Right ventricle myocardium inferior (tissue), 1 donor: Measurements from ENCODE around the gene CAPN5. TPM values are rescaled to one million over a fixed set of nuclear protein-coding genes. Genes with fewer than 3 reads are reported as not detected.
"Not testable (repeated sequence)": the region's sequence is repeated elsewhere in the genome, so short reads cannot be mapped to it uniquely, and the experiment has no call there.

Experiments used
- ATAC-seq: fragments of 200-7000 bp; cut with Tn5 transposase; one replicate; pipeline ENCODE4 v1.9.1; 2020; ENCODE audit warnings: mild to moderate bottlenecking, moderate library complexity
- DNase-seq: peaks from one replicate; pipeline ENCODE4 v3.0.0; 2021; ENCODE audit errors: missing footprints
- intact Hi-C: fragments of 100-400 bp; cut with DNase I; formaldehyde crosslinking; loops from one replicate; pipeline ENCODE4 v1.11.0; 2022
- total RNA-seq: library from RNA; stranded (reverse); fragmentation: NEBNext Ultra II Directional; extraction: Animal tissue kit (Norgen Biotek cat#: 25700); gene quantifications from one replicate; pipeline ENCODE4 v1.2.1, GENCODE V29; 2021
- donor health status: DM: no; HTN: yes; CAD: no; lungs with severe emphysema.

Gene CAPN5
- total RNA-seq, 1 donor from 2014 or later: 3.7 TPM

GRCh38 chr11:77059806-77060205 lies 7.0 kb upstream of the CAPN5 start:
- intact Hi-C loops: no loop called here
- no peak for DNase-seq
- ATAC-seq: no peak

GRCh38 chr11:77060234-77060633 lies 6.5 kb upstream of the CAPN5 start:
- ATAC-seq (no peak), DNase-seq (no peak)
- intact Hi-C loops: no loop called here

DNA sequence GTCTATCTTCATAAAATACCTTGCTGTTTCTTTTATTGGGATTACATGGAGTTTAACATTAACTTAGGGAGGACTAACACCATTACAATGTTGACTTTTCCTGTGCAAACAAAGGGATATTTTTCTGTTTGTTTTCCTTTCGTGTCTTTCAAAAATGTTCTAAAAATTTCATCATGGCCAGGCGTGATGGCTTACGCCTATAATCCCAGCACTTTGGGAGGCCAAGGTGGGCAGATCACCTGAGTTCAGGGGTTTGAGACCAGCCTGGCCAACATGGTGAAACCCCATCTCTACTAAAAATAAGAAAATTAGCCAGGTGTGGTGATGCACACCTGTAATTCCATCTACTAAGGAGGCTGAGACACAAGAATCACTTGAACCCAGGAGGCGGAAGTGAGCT lies 5.5 kb upstream of the CAPN5 start:
- ATAC-seq, DNase-seq, intact Hi-C loops: not testable (repeated sequence)

GRCh38 chr11:77062924-77063323 lies 3.8 kb upstream of the CAPN5 start:
- no peak for DNase-seq

GRCh38 chr11:77063407-77063806 lies 3.4 kb upstream of the CAPN5 start:
- DNase-seq (no peak), ATAC-seq (no peak)
- intact Hi-C loops: no loop called here

More at GRCh38 chr11:77062924-77063323, 3.8 kb upstream of the CAPN5 start:
- no peak for ATAC-seq
- intact Hi-C loops: no loop called here

DNA sequence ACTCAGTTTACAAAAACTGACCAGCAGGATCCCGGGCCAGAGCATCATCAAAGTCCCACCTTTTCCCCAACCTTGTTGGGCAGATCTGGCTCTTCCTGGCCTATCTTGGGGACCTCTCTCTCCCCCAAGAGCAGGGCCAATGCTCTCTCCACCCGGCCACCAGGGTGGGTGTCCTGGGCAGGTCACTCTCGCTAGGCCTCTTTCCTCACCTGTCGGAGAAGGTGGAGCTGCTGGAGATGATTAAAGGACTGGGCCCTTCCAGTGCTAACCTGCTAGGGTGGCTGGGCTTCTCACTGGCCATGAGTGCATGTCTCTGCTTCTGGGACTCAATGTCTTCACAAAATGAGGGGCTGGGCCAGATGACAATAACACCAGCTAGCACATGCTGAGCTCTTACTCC lies 2.9 kb upstream of the CAPN5 start:
- ATAC-seq (no peak), DNase-seq (no peak)
- intact Hi-C loops: no loop called here

GRCh38 chr11:77064648-77065217 lies 2.0 kb upstream of the CAPN5 start:
- ATAC-seq (no peak), DNase-seq (no peak)
- intact Hi-C loops: no loop called here

DNA sequence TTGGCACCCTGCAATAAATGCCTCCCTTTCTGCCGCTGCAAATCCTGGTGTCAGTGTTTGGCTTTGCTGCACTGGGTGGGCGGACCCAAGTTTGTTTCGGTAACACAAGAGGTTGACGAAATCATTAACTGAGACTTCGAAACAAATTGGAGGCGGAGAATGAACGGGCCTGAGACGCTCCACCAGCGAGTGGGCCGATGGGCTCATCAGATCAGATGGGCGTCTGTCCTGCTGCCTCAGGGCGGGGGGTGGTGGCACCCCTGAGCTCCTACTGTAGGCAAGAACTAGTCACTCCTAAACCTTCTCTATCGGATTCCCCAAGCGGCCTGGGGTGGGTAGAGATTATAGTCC lies 918 bp upstream of the CAPN5 start:
- intact Hi-C loops: loop anchor here (1.0 kb wide), 1 partner anchor 19 kb away; no protein-coding TSS in a partner anchor
- ATAC-seq: peak; percentile 26
- peak; percentile 79 for DNase-seq

GRCh38 chr11:77067861-77068443 lies 1.2 kb downstream of the CAPN5 start:
- ATAC-seq (no peak), DNase-seq (no peak)
- intact Hi-C loops: no loop called here

DNA sequence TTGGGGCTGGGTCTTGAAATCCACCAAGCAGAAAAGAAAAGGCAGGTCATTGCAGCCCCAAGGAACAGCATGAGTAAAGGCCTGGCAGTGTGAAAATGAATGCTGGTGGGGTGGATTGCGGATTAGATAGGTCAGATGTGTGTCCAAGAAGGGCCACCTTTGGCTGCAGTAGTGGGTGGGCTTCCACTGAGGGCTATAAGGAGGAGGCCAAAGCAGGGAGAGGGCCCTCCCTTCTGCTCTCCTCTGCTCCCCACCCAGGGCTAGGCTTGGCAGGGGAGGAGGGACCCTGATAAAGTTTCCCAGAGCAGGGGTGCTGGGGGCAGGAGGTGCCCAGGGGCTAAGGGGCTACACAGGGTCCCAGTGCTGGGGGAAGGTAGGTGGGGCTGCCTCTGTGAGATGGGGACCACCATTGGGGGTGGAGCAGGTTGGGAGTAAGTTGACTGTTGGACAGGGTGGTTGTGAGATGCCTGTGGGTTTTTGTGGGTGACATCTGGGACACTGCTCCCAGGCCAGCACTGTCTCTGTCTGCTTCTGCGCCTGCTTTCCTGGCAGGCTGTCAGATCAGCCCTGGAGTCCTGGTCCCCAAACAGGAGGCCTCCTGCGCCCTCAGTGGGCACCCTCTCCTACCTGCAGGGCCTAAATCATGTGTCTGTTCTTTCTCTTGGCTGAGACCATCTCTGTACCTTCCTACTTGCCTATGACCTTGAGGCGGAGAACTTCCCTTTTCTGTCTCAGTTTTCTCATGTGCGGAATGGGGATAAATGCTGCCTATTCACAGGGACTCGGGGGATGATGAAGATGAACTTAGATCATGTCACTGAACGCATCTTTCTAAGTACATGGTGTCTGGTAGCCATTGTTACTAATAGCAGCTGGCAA lies 1.9 kb downstream of the CAPN5 start:
- intact Hi-C loops: no loop called here
- ATAC-seq (no peak), DNase-seq (no peak)

DNA sequence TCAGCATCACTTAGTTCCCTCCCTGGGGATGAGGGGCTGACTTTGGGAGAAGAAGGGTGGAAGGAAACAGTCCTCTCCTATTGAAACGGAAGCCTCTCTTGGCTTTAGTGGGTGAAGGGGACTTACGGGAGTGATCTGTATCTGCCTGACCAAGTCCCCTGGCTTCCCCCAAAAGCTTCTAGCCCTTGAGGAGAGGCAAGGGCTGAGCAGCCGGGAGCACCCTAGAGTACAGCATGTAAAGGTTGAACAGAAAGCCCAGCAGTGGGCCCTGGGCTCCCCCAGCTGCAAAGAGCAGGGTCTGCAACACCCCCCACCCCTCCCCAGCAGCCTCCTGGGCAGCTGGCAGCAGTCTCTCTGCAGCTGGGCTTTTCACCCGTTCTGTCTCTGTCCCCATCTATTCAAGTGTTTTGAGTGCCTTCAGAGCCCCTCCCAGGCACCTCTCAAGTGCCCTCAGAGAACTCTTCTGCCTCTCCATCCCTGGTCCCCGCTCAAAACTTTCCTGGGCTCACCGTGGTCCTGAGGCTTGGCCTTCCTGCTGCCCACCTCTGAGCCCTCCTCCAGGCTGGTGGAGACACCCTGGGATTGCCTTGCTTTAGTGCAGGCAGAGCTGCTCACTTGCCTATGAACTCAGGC lies 2.7 kb downstream of the CAPN5 start:
- DNase-seq: no peak
- ATAC-seq: no peak
- intact Hi-C loops: no loop called here

DNA sequence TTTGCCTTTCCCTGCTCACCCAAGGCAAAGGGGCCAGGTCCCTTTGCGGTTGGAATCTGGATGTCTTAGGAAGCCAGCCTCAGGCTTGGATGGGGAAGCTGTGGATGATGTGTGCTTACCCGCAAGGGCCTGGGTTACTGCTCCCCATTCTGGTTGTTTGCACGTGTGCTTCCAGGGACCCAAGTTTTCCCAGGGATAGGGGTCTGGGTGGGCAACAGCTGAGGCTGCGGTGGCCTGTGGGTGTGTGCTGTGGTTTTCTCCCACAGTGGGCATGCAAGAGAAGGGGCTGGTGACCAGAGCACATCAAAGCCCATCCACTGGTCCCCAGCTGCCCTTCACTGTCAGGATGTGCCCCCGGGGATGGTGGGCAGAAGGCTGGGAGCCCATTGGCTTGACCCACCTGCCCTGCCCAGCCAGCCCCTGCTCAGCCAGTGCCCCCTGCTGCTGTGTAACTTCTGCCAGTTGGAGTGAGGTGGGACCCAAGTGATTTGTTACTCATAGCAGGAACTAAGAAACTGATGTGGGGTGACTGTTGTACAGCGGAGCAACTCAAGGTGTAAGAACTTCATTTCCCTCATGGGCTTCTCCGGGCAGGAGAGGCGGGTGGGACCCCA lies 3.3 kb downstream of the CAPN5 start:
- intact Hi-C loops: no loop called here
- no peak for DNase-seq

DNA sequence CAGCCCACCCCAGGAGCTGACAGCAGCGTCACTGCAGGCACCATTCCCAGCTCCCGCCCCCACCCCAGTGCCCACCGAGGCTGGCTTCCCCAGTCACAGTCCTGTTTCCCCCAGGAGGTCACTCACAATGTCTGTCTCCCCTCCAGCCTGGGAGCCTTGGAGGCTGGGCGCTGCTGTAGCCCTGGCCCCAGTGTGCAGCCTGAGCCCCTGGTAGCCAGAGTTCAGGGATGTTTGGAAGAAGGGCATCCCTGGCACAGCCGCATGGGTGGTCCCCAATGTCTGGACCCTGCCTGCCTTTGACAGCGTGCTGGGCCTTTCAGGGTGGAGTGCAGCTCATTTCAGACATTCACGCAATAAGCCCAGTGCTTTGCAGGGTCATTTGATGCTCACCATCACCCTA lies 4.3 kb downstream of the CAPN5 start:
- no peak for ATAC-seq
- DNase-seq: no peak

More for the DNA sequence above, 3.3 kb downstream of the CAPN5 start:
- ATAC-seq: no peak

DNA sequence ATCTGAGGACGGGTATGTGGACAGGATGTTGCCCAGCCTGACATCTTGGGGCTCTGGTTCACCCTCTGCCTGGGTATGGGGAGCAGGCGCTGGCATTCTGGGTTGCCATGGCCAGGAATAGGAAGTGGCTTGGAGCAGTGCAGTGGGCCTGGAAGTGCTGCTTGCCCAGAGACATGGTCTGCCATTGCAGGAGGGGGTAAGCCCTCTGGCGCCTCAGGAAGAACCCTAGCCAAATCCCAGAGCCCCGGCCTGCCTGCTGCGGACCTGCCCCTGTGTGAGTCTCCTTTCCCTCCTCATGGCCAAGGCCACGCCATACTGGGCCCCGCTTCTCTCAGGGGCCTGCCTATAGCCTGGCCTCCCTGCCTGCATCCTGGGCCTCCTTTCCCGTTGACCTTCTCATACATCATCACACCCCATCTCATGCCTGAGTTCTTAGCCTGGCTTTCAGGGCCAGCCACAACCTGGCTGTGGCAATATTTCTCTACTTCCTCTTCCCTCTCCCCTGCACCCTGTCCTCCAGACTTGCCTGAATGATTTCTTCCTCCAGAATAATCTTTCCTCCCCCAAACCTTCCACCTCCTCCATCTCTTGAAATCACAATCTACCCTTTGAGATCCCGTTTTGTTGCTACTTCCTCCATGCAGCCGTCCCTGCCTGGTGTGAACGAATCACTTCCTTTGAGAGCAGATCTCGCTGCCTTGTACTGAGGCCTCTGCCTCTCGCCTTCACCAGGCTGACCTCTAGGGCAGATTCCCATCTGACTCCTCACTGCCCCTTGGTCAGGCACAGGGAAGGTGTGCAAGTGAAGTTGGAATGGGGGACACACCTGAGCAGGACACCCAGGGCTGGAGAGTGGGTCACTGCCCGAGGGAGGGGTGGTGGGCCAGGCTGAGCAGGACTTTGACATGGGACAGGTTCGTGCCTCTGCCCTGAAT lies 5.2 kb downstream of the CAPN5 start:
- intact Hi-C loops: no loop called here
- no peak for ATAC-seq
- DNase-seq: no peak

More for the DNA sequence above, 4.3 kb downstream of the CAPN5 start:
- intact Hi-C loops: no loop called here

- intact Hi-C loops: no loop called here
- DNase-seq (no peak), ATAC-seq (no peak)
Measured at GRCh38 chr11:77072851-77073327, 6.1 kb downstream of the CAPN5 start.

DNA sequence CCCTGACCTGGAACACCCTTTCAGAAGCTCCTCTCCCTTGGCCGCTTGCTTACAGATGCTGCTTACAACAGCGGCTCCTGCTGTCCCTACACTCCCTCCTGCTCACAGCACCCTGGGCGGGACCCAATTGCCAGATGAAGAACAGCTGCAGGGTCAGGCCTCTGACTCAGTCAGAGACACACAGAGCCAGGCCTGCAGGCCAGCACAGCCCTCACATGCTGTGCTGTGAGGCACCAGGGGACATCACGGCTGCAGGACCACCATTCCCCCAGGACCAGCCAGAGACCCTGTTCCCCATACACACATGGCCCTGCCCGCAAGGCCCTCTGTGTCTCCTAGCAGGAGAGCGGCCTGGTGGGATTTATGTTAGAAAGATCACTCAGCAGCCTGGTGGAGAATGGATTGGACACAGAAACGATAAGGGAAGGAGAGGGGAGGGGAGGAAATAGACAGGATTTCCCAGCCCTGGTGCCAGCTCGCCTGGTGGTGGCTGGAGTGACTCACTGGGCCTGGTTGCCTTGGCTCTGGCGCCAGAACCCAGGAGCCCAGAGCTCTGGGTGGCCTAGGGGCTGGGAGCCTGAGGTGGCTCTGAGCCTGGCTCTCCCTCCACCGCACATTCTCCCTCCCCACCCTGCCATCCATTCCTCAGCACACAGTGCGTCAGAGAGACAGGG lies 6.7 kb downstream of the CAPN5 start:
- intact Hi-C loops: no loop called here
- peak; percentile 98 for ATAC-seq
- DNase-seq: peak; percentile 90

DNA sequence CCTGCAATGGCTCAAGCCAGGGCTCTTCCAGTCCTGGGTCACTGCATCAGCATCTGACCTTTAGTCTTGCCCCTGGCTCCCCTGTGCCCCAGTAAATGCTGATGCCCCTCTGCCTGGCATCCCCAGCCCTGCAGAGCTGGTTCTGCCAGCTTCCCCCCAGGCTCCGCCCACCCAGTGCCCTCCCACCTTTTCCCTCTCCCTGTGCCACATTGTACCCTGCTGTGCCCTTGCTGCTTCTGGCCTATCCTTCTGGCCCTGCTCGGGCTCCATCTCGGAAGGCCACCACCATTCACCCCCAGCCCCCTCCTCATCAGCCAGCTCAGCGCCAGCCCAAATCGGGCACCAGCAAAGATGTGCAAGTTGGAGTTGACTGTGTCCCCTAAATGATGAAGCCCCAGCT lies 7.4 kb downstream of the CAPN5 start:
- ATAC-seq (peak; percentile 6), DNase-seq (no peak)
- intact Hi-C loops: no loop called here
